K562 (cell line): ENCODE measurements around the gene BRWD1.

ENCODE experiments used
- CTCF ChIP-seq, 3 experiments: IDR thresholded peaks in 2 of 3; conservative IDR thresholded peaks in 1 of 3; 2 replicates each; pipeline ENCODE4 v1.5.1; 2011 to 2012; ENCODE audit warnings: low read length in 3 of 3, mild to moderate bottlenecking in 3 of 3, control low read depth in 2 of 3, improper control_type of control experiment in 1 of 3, inconsistent platforms in 1 of 3, low read depth in 1 of 3, mixed read lengths in 1 of 3, moderate library complexity in 1 of 3; ENCODE audit not compliant: insufficient read depth in 2 of 3
- ELK1 ChIP-seq: sonication (generic); formaldehyde crosslinking; IDR thresholded peaks from 2 replicates; pipeline ENCODE4 v1.8.1; 2022; ENCODE audit warnings: missing genetic modification reagents
- HDAC6 ChIP-seq: IDR thresholded peaks from 2 replicates; pipeline ENCODE4 v1.6.1; 2012; ENCODE audit warnings: low read depth, mild to moderate bottlenecking, control low read depth, inconsistent platforms, low read length, moderate library complexity
- TBP ChIP-seq: optimal IDR thresholded peaks from 2 replicates; pipeline ENCODE3; 2011; ENCODE audit warnings: low read depth, low read length, improper control_type of control experiment
- ZNF224 ChIP-seq: sonication (generic); formaldehyde crosslinking; IDR thresholded peaks from 2 replicates; pipeline ENCODE4 v1.8.0; 2022; ENCODE audit warnings: mild to moderate bottlenecking, missing genetic modification reagents
- ZNF586 ChIP-seq: fragments of 450-650 bp; formaldehyde crosslinking; conservative IDR thresholded peaks from 2 replicates; pipeline ENCODE4 v1.4.0; 2020; ENCODE audit warnings: mild to moderate bottlenecking, moderate library complexity
- TF ChIP-seq, protein P1 (sequence below), 2 experiments: fragments of 450-650 bp in 1 of 2; sonication (generic) in 1 of 2; formaldehyde crosslinking in 1 of 2; IDR thresholded peaks in 1 of 2; conservative IDR thresholded peaks in 1 of 2; 2 replicates each; pipeline versions ENCODE4 v1.6.1 to v1.8.1; 2016 to 2023; ENCODE audit warnings: mild to moderate bottlenecking in 2 of 2, moderate library complexity in 2 of 2, inconsistent platforms in 1 of 2, missing genetic modification reagents in 1 of 2

DNA sequence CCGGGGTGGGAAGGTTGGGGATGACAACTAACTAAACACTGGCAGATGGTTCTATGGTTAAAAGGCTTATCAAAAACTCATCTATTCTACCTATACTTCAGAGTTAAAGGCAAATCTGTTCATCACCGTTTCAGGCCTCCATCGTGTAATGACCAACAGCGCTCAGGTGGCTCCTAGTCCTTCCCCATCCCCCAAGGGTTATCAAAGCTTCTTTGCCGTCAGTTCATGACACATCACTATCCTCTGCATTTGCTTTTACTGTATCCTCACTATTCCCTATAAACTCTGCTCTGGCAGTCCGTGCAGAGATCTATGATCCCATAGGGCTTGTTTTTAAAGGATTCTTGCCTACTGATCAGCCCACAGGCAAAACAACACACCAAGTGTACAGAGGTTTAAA is 27.3 kb upstream of the BRWD1 start:
- TF ChIP-seq ELK1 (CRISPR knock-in tag) (no peak), CTCF (IDR thresholded peaks at IDR 0.05 in 2 of 3, conservative IDR thresholded peaks at IDR 0.05 in 1 of 3; ENCODE audit: insufficient read depth in 2 of 3, low read depth in 1 of 3, low read length in 3 of 3) (no peak), TBP (no peak), ZNF586 (CRISPR knock-in tag) (no peak), HDAC6 (no peak), ZNF224 (CRISPR knock-in tag) (no peak)
- TF ChIP-seq, protein P1, sequence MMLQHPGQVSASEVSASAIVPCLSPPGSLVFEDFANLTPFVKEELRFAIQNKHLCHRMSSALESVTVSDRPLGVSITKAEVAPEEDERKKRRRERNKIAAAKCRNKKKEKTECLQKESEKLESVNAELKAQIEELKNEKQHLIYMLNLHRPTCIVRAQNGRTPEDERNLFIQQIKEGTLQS (IDR thresholded peaks at IDR 0.05), result no peak
- TF ChIP-seq, protein P1 (CRISPR knock-in tag; conservative IDR thresholded peaks at IDR 0.05), result no peak
